ENCODE results near the gene COBL. TPM values are rescaled to one million over a fixed set of nuclear protein-coding genes. Genes with fewer than 3 reads are reported as not detected.

COBL gene
- total RNA-seq, 1 donor from 2014 or later = not detected

DNA sequence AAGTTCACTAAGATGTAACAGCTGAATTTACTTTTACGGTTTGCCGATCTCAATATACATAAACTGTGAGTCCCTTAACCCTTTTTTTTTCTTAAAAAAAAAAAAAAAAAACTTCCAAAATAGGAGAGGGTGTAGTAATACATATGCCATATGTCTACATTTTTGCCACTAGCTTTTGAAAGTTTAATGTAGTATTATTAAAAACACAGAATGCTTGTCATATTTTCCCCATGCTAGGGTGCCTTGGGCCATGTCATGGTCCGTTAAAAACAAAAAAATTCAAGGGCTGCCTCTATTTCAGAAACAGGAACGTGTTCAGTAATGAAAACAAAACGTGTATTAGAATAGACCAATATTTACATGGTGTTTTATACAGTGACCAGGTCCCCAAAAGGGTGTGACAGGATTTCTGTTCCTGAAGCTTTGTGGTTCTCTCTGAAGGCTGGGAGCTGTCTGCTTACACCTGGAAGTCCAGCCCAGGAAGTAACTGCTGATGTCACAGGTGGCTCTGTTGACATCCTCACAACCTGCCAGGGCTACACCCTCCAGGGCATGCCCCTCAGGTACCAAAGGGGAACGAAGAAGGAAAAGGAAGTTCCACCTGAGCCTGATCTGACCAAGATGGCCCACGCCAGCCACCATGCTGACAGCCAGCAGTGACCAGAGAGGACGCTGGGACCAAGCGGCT, 79.0 kb downstream of the COBL start:
- no peaks in the 10 kb centered on the region for H3K9me3 Mint-ChIP-seq (ENCODE audit: unreplicated experiment)
- no peaks in the 10 kb centered on the region for H3K36me3 Mint-ChIP-seq (ENCODE audit: unreplicated experiment)
- no peak for DNase-seq (ENCODE audit: extremely low spot score, unreplicated experiment)
- H3K4me3 Mint-ChIP-seq (ENCODE audit: unreplicated experiment) = no peak overlapping the region
- TF ChIP-seq, protein P1, sequence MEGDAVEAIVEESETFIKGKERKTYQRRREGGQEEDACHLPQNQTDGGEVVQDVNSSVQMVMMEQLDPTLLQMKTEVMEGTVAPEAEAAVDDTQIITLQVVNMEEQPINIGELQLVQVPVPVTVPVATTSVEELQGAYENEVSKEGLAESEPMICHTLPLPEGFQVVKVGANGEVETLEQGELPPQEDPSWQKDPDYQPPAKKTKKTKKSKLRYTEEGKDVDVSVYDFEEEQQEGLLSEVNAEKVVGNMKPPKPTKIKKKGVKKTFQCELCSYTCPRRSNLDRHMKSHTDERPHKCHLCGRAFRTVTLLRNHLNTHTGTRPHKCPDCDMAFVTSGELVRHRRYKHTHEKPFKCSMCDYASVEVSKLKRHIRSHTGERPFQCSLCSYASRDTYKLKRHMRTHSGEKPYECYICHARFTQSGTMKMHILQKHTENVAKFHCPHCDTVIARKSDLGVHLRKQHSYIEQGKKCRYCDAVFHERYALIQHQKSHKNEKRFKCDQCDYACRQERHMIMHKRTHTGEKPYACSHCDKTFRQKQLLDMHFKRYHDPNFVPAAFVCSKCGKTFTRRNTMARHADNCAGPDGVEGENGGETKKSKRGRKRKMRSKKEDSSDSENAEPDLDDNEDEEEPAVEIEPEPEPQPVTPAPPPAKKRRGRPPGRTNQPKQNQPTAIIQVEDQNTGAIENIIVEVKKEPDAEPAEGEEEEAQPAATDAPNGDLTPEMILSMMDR (IDR thresholded peaks at IDR 0.05) = no peak
- no peak overlapping the region for H3K27ac Mint-ChIP-seq (ENCODE audit: unreplicated experiment)
- H3K4me1 Mint-ChIP-seq (ENCODE audit: unreplicated experiment) = no peaks in the 10 kb centered on the region
- H3K27me3 Mint-ChIP-seq (ENCODE audit: unreplicated experiment) = peaks cover 2% of the 10 kb centered on the region

DNA sequence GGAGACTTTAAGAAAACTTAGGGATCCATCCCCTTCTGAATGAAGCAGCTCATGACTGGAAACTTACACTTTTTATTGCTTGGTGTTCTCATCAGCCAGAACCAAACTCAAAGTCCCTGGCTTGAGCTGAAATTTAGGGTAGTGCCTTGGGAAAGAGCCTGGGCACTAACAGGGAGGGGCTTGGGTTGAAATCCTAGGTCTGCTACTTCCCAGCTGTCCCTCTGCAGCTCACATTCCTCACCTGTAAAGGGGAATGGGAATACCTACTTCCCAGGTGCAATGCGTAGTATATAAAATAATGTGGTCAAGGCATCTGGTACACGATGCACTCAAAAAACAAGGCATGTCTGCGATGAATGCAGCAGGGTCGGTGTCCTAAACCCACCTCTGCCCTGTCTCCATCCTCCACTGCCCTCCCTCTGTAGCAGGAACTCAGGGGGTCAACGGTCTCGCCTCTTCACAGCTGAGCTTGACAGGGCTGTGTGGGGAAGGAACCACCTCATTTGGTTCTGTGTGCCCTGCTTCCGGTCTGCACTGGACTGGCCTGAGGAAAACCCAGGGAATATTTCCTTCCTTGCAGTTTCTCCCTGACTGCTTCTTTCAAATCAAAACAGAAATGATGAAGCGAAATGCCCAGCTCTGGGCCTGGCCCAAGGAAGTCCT, 80.0 kb downstream of the COBL start:
- Mint-ChIP-seq H3K9me3 (ENCODE audit: unreplicated experiment) (no peaks in the 10 kb centered on the region), H3K27ac (ENCODE audit: unreplicated experiment) (no peak overlapping the region), H3K4me3 (ENCODE audit: unreplicated experiment) (no peak overlapping the region), H3K4me1 (ENCODE audit: unreplicated experiment) (no peaks in the 10 kb centered on the region), H3K27me3 (ENCODE audit: unreplicated experiment) (peaks cover 2% of the 10 kb centered on the region), H3K36me3 (ENCODE audit: unreplicated experiment) (no peaks in the 10 kb centered on the region)
- DNase-seq (ENCODE audit: extremely low spot score, unreplicated experiment) = no peak
- TF ChIP-seq, protein P1 (IDR thresholded peaks at IDR 0.05) = no peak

DNA sequence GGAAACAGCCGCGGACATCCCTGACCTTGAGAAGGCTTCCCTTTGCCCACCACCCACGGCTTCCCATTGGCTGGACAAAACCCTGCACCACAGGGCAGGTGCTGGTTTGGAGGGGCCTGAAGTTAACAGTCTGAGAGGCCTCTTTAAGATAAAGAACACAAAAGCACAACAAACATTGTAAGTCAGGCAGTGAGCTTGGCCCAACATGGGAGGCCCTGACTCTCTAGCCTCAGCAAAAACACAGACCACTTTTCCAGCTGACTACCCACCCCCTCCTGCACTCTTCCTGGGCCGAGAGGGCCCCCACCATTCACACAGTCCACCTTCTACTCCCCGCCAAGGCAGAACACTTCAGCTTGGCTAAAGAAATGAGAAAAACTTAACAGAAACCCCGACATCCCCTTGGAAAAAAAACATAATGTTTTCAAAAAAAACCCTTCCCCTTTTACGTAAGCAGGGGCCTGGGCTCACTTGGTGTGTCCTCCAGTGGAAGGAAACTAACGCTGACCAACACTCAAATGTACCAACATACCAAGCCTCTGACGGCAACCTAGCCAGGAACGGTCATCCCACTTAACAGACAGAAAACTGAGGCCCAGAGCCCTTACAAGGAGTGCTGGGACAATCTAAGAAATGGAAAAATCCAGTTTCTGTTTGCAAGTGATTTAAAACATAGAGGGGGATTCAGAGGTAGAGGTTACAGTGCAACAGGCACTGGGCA, 80.9 kb downstream of the COBL start:
- Mint-ChIP-seq H3K4me3 (ENCODE audit: unreplicated experiment) (no peak overlapping the region), H3K36me3 (ENCODE audit: unreplicated experiment) (no peaks in the 10 kb centered on the region), H3K27me3 (ENCODE audit: unreplicated experiment) (peaks cover 3% of the 10 kb centered on the region), H3K27ac (ENCODE audit: unreplicated experiment) (no peak overlapping the region), H3K4me1 (ENCODE audit: unreplicated experiment) (no peaks in the 10 kb centered on the region), H3K9me3 (ENCODE audit: unreplicated experiment) (no peaks in the 10 kb centered on the region)
- DNase-seq (ENCODE audit: extremely low spot score, unreplicated experiment) = no peak
- TF ChIP-seq, protein P1 (IDR thresholded peaks at IDR 0.05) = no peak

DNA sequence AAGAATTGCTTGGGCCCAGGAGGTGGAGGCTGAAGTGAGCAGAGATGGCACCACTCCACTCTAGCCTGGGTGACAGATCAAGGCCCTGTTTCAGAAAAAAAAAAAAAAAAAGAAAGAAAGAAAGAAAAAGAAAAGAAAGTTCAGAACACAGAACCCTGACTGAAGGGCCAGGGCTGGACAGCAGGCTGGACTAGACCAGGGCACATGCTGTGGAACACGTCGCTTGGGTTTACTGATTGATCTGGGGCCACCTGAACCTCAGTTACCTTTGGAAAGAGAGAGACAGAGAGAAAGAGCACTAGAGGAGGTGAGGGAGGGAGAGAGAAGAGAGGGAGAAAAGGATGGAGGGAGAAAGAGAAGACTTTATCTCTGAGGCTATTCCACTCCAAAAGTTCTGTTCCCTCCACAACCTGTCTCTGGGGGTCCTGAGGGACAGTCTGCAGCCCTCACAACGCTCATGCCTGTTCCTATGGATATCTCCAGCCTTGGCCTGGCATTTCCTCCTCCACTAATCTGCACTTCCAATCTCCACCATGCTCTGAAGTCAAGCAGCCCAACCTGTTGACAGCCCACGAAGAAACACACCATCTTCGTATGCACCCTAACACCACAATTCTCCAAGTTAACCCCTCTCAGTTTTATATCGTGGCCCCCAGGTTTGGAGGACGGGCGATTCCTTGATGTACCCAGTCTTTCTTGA, 81.8 kb downstream of the COBL start:
- H3K27me3 Mint-ChIP-seq (ENCODE audit: unreplicated experiment) = peaks cover 11% of the 10 kb centered on the region
- H3K36me3 Mint-ChIP-seq (ENCODE audit: unreplicated experiment) = no peaks in the 10 kb centered on the region
- no peak overlapping the region for H3K27ac Mint-ChIP-seq (ENCODE audit: unreplicated experiment)
- H3K9me3 Mint-ChIP-seq (ENCODE audit: unreplicated experiment) = no peaks in the 10 kb centered on the region
- H3K4me1 Mint-ChIP-seq (ENCODE audit: unreplicated experiment) = no peaks in the 10 kb centered on the region
- DNase-seq (ENCODE audit: extremely low spot score, unreplicated experiment) = no peak
- H3K4me3 Mint-ChIP-seq (ENCODE audit: unreplicated experiment) = no peak overlapping the region
- TF ChIP-seq, protein P1 (IDR thresholded peaks at IDR 0.05) = no peak

Data from osteocyte (in vitro differentiated cells).